ENCODE data around the gene DNAH3.

DNA sequence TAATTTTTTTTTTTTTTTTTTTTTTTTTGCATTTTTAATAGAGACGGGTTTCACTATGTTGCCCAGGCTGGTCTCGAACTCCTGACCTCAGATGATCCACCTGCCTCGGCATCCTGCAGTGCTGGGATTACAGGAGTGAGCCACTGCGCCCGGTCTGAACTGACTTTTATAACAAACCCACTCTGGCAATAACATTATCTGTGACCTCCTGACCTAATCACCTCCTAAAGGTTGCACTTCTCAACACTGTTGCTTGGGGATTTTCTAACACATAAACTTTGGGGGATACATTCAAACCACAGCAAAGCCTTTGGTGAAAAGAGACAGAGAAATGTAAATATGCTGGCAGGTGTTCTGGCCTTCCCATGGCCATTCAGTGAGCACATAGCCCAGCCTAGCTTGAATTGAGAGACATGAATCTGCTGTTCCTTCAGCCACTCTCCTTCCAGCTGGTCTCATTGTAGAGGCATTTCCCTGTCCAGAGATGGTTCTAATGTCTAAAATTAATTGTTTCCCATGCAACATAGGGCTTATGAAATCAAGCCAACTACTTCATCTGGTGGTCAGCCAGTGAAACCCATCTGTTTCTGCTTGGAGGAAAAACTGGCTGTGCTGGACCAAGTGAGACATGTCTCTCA is 221.8 kb downstream of the DNAH3 start:
- TF ChIP-seq POLR2AphosphoS5 (IDR thresholded peaks at IDR 0.05; ENCODE audit: low read depth, low read length), result no peak
- no peak for TF ChIP-seq FOXP2 (optimal IDR thresholded peaks at IDR 0.05; ENCODE audit: borderline replicate concordance, extremely low read depth, extremely low read length, insufficient read depth)
- no peak for TF ChIP-seq TAF1 (IDR thresholded peaks at IDR 0.05; ENCODE audit: borderline replicate concordance, insufficient read depth, low read length)
- TF ChIP-seq, protein P1, sequence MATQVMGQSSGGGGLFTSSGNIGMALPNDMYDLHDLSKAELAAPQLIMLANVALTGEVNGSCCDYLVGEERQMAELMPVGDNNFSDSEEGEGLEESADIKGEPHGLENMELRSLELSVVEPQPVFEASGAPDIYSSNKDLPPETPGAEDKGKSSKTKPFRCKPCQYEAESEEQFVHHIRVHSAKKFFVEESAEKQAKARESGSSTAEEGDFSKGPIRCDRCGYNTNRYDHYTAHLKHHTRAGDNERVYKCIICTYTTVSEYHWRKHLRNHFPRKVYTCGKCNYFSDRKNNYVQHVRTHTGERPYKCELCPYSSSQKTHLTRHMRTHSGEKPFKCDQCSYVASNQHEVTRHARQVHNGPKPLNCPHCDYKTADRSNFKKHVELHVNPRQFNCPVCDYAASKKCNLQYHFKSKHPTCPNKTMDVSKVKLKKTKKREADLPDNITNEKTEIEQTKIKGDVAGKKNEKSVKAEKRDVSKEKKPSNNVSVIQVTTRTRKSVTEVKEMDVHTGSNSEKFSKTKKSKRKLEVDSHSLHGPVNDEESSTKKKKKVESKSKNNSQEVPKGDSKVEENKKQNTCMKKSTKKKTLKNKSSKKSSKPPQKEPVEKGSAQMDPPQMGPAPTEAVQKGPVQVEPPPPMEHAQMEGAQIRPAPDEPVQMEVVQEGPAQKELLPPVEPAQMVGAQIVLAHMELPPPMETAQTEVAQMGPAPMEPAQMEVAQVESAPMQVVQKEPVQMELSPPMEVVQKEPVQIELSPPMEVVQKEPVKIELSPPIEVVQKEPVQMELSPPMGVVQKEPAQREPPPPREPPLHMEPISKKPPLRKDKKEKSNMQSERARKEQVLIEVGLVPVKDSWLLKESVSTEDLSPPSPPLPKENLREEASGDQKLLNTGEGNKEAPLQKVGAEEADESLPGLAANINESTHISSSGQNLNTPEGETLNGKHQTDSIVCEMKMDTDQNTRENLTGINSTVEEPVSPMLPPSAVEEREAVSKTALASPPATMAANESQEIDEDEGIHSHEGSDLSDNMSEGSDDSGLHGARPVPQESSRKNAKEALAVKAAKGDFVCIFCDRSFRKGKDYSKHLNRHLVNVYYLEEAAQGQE (IDR thresholded peaks at IDR 0.05; ENCODE audit: insufficient read depth in 1 of 2, low read depth in 2 of 2, low read length in 2 of 2), result no peak
- TF ChIP-seq SIN3A (IDR thresholded peaks at IDR 0.05; ENCODE audit: borderline replicate concordance, insufficient read depth, low read length), result no peak
